Progenitor cell of endocrine pancreas (in vitro differentiated cells): ENCODE data around the gene C2orf92. TPM values are rescaled to one million over a fixed set of nuclear protein-coding genes. Genes with fewer than 3 reads are reported as not detected.
A peak's percentile ranks its signal among the peaks of the same experiment; 100 is the strongest.

Experiments
- DNase-seq: peaks from one replicate; pipeline ENCODE4 v3.0.0; 2021; ENCODE audit warnings: low spot score; ENCODE audit not compliant: unreplicated experiment
- H3K27ac Mint-ChIP-seq: 2 replicates; pipeline ENCODE4 v1.8.0; 2021; ENCODE audit warnings: mild to moderate bottlenecking, moderate library complexity, mixed read lengths
- H3K27me3 Mint-ChIP-seq: 2 replicates; pipeline ENCODE4 v1.8.0; 2021; ENCODE audit warnings: mixed read lengths
- H3K36me3 Mint-ChIP-seq: 2 replicates; pipeline ENCODE4 v1.8.0; 2022; ENCODE audit warnings: mixed read lengths; ENCODE audit not compliant: insufficient read depth
- H3K4me1 Mint-ChIP-seq: 2 replicates; pipeline ENCODE4 v1.8.0; 2021; ENCODE audit warnings: low read depth, mixed read lengths
- H3K4me3 Mint-ChIP-seq: 2 replicates; pipeline ENCODE4 v1.8.0; 2021; ENCODE audit warnings: low read depth, mild to moderate bottlenecking, moderate library complexity, mixed read lengths
- H3K9me3 Mint-ChIP-seq: 2 replicates; pipeline ENCODE4 v1.8.0; 2021; ENCODE audit warnings: low read depth, mixed read lengths
- CTCF ChIP-seq: fragments of 200-600 bp; sonication (generic); IDR thresholded peaks from one replicate; pipeline ENCODE4 v1.5.0; 2021; ENCODE audit warnings: antibody characterized with exemption, mild to moderate bottlenecking; ENCODE audit not compliant: unreplicated experiment
- total RNA-seq: library from RNA; stranded (reverse); gene quantifications from 2 replicates; pipeline ENCODE4 v1.2.1, GENCODE V29; 2021

C2orf92 gene
- total RNA-seq, 1 donor from 2014 or later, result 15.9 TPM

GRCh38 chr2:97749581-97749980 lies 80.1 kb downstream of the C2orf92 start:
- Mint-ChIP-seq H3K27me3 (no peaks in the 10 kb centered on the region), H3K27ac (peak overlapping the region; percentile 18), H3K4me3 (no peak overlapping the region)

GRCh38 chr2:97750017-97750416 lies 80.5 kb downstream of the C2orf92 start:
- no peak for TF ChIP-seq CTCF
- Mint-ChIP-seq H3K27ac (no peak overlapping the region), H3K9me3 (no peaks in the 10 kb centered on the region), H3K36me3 (peaks cover 11% of the 10 kb centered on the region), H3K4me1 (peaks cover 19% of the 10 kb centered on the region), H3K4me3 (no peak overlapping the region), H3K27me3 (no peaks in the 10 kb centered on the region)
- DNase-seq, result no peak

More at GRCh38 chr2:97749581-97749980, 80.1 kb downstream of the C2orf92 start:
- DNase-seq, result no peak
- no peaks in the 10 kb centered on the region for H3K9me3 Mint-ChIP-seq
- TF ChIP-seq CTCF, result no peak
- peaks cover 9% of the 10 kb centered on the region for H3K36me3 Mint-ChIP-seq
- H3K4me1 Mint-ChIP-seq, result peaks cover 19% of the 10 kb centered on the region

- Mint-ChIP-seq H3K27me3 (no peaks in the 10 kb centered on the region), H3K9me3 (no peaks in the 10 kb centered on the region), H3K4me1 (peaks cover 14% of the 10 kb centered on the region), H3K36me3 (peaks cover 14% of the 10 kb centered on the region), H3K27ac (peak overlapping the region; percentile 34), H3K4me3 (no peak overlapping the region)
- TF ChIP-seq CTCF, result no peak
- DNase-seq, result no peak
Observed at GRCh38 chr2:97751752-97752151, 82.2 kb downstream of the C2orf92 start.

Other genes starting within 250 kb of the C2orf92 start
- 67.8 and 77.0 TPM in 2 replicates for gene ANKRD36B, start 79.8 kb upstream of the C2orf92 start, total RNA-seq
- 157 and 161 TPM in 2 replicates for gene COX5B, start 23.7 kb upstream of the C2orf92 start, total RNA-seq
- 87.4 and 88.5 TPM in 2 replicates for gene ACTR1B, start 5.7 kb upstream of the C2orf92 start, total RNA-seq
- gene ZAP70, start 43.9 kb downstream of the C2orf92 start, total RNA-seq, result 2.6 and 3.8 TPM in 2 replicates